HepG2 (cell line): ENCODE data around the gene CENPE. TPM values are rescaled to one million over a fixed set of nuclear protein-coding genes. Genes with fewer than 3 reads are reported as not detected.

ENCODE experiments used
- ATAC-seq: fragments of 200-7000 bp; cut with Tn5 transposase; 3 replicates; pipeline ENCODE4 v1.9.1; 2020; ENCODE audit warnings: mild to moderate bottlenecking, moderate library complexity
- BruUV-seq: library from RNA; stranded (reverse); fragments of 400-500 nt; replicated peaks from 2 replicates; lab custom pipeline; 2021; lab: Mats Ljungman, UMichigan
- CTCF ChIA-PET: fragments of 300-600 bp; formaldehyde crosslinking; extraction: SDS; loops from one replicate; lab custom pipeline; 2021; ENCODE audit warnings: low total read pairs, inconsistent platforms, low intra/inter-chr PET ratio; lab: Yijun Ruan, JAX
- POLR2A ChIA-PET: fragments of 350-600 bp; sonication (Branson Sonifier 250); formaldehyde crosslinking; loops from one replicate; lab custom pipeline; 2020; ENCODE audit warnings: antibody characterized with exemption, inconsistent platforms; lab: Yijun Ruan, JAX
- DNase-seq: peaks from one replicate; pipeline ENCODE4 v3.0.0-alpha.2; 2015; ENCODE audit warnings: low spot score
- FAIRE-seq: peaks from 3 replicates; lab custom pipeline; 2011; peaks lifted over from hg19 to GRCh38; lab: Jason Lieb, UNC
- H2AFZ ChIP-seq: one replicate; pipeline ENCODE4 v1.6.1; 2011; ENCODE audit warnings: low read length, inconsistent platforms
- H3K27ac ChIP-seq: fragments of 300-600 bp; 3 replicates; pipeline ENCODE4 v1.8.0; 2011; ENCODE audit warnings: mixed run types, mild to moderate bottlenecking, mixed read lengths, low read length, inconsistent platforms; ENCODE audit not compliant: insufficient read depth; ENCODE audit errors: extremely low read length
- H3K27me3 ChIP-seq, 2 experiments: fragments of 200-600 bp in 1 of 2; 2 replicates in 1 of 2; 3 replicates in 1 of 2; pipeline versions ENCODE4 v1.6.0 to v1.8.0; 2011; ENCODE audit warnings: low read length in 2 of 2, mild to moderate bottlenecking in 2 of 2, moderate library complexity in 2 of 2, inconsistent platforms in 1 of 2; ENCODE audit not compliant: insufficient read depth in 2 of 2, control insufficient read depth in 1 of 2
- H3K36me3 ChIP-seq, 2 experiments: fragments of 200-600 bp in 1 of 2; replicated peaks in 1 of 2; 2 replicates in 1 of 2; 3 replicates in 1 of 2; pipeline versions ENCODE4 v1.5.1 to v1.8.0; 2011; ENCODE audit warnings: low read length in 2 of 2, inconsistent platforms in 1 of 2; ENCODE audit not compliant: insufficient read depth in 2 of 2, control insufficient read depth in 1 of 2
- H3K4me1 ChIP-seq: 2 replicates; pipeline ENCODE4 v1.5.1; 2012; ENCODE audit warnings: low read length, inconsistent platforms; ENCODE audit not compliant: insufficient read depth
- H3K4me2 ChIP-seq: 2 replicates; pipeline ENCODE4 v1.6.0; 2011; ENCODE audit warnings: low read depth, low read length, inconsistent platforms
- H3K4me3 ChIP-seq, 3 experiments: fragments of 200-600 bp in 1 of 3; sonication (generic), shearing (Covaris generic) in 1 of 3; replicated peaks in 1 of 3; 2 replicates each; pipeline ENCODE4 v1.5.1; 2011 to 2016; ENCODE audit warnings: low read length in 3 of 3, inconsistent platforms in 2 of 3, low read depth in 2 of 3, mild to moderate bottlenecking in 2 of 3, control low read depth in 1 of 3, mixed read lengths in 1 of 3; ENCODE audit not compliant: insufficient read depth in 1 of 3
- H3K79me2 ChIP-seq: one replicate; pipeline ENCODE4 v1.6.1; 2011; ENCODE audit warnings: low read length, inconsistent platforms; ENCODE audit not compliant: insufficient read depth
- H3K9ac ChIP-seq: 2 replicates; pipeline ENCODE4 v1.6.0; 2011; ENCODE audit warnings: mild to moderate bottlenecking, low read depth, low read length, inconsistent platforms; ENCODE audit not compliant: insufficient read depth
- H3K9me3 ChIP-seq: 2 replicates; pipeline ENCODE4 v1.5.1; 2012; ENCODE audit warnings: mild to moderate bottlenecking, low read length
- H4K20me1 ChIP-seq: 2 replicates; pipeline ENCODE4 v1.6.0; 2011; ENCODE audit warnings: inconsistent platforms, mild to moderate bottlenecking, low read length, moderate library complexity; ENCODE audit not compliant: insufficient read depth
- ATF7 ChIP-seq, 2 experiments: fragments of 450-650 bp in 1 of 2; sonication (generic) in 1 of 2; formaldehyde crosslinking in 1 of 2; IDR thresholded peaks; 2 replicates each; pipeline versions ENCODE4 v1.4.0 to v1.6.1; 2016 to 2020; ENCODE audit warnings: antibody characterized with exemption in 1 of 2, mild to moderate bottlenecking in 1 of 2, missing genetic modification reagents in 1 of 2
- CEBPB ChIP-seq: IDR thresholded peaks from 2 replicates; pipeline ENCODE4 v1.6.1; 2011; ENCODE audit warnings: low read depth, low read length, improper control_type of control experiment, borderline replicate concordance
- ZFAT ChIP-seq: sonication (generic); formaldehyde crosslinking; conservative IDR thresholded peaks from 2 replicates; pipeline ENCODE4 v1.8.1; 2023; ENCODE audit warnings: missing genetic modification reagents, inconsistent platforms
- ZFP62 ChIP-seq: sonication (generic); formaldehyde crosslinking; IDR thresholded peaks from 2 replicates; pipeline ENCODE4 v1.4.0; 2020; ENCODE audit warnings: missing genetic modification reagents
- ZFX ChIP-seq: sonication (generic); formaldehyde crosslinking; IDR thresholded peaks from 2 replicates; pipeline ENCODE4 v1.4.0; 2020; ENCODE audit warnings: mild to moderate bottlenecking, low read depth, missing genetic modification reagents, moderate library complexity
- ZNF615 ChIP-seq: sonication (generic); formaldehyde crosslinking; IDR thresholded peaks from 2 replicates; pipeline ENCODE4 v1.5.0; 2020; ENCODE audit warnings: mild to moderate bottlenecking, missing genetic modification reagents, borderline replicate concordance
- WGBS: methylation state at CpG from one replicate; pipeline ENCODE4 v1.1.6; 2017; ENCODE audit warnings: low lambda C conversion rate; 5-methylcytosine and 5-hydroxymethylcytosine counted together
- in situ Hi-C: cut with HindIII; loops from 2 replicates; pipeline ENCODE4 v1.10.0; 2017; ENCODE audit warnings: low pct_unique_long_range_greater_than_20kb; ENCODE audit not compliant: extremely low pct_ligation_motif_present
- intact Hi-C: fragments of 100-400 bp; cut with micrococcal nuclease; formaldehyde crosslinking; loops from one replicate; pipeline ENCODE4 v1.10.0; 2022; ENCODE audit not compliant: unreplicated experiment
- polyA plus RNA-seq, 8 experiments: library from polyadenylated mRNA; depleted of rRNA in 3 of 8; stranded (reverse) in 7 of 8; unstranded in 1 of 8; fragments of >200 nt; fragmentation: Illumina TruSeq in 4 of 8; extraction: Trizol in 4 of 8; gene quantifications; 2 replicates each; pipeline versions ENCODE4 v1.2.1 to v1.2.3, GENCODE V29; 2011 to 2016; ENCODE audit warnings: low read depth in 4 of 8, missing spikeins in 1 of 8, mixed read lengths in 1 of 8; ENCODE audit not compliant: insufficient read depth in 1 of 8
- total RNA-seq, 5 experiments: library from RNA; depleted of rRNA; stranded (reverse); fragments of >200 nt; fragmentation: Illumina TruSeq; extraction: Trizol; gene quantifications; 2 replicates each; pipeline ENCODE4 v1.2.3, GENCODE V29; 2016; ENCODE audit warnings: low read depth in 1 of 5
- TF ChIP-seq, protein P1 (sequence below): sonication (generic); formaldehyde crosslinking; IDR thresholded peaks from 2 replicates; pipeline ENCODE4 v1.8.0; 2022; ENCODE audit warnings: mild to moderate bottlenecking, missing genetic modification reagents

Gene CENPE
- total and polyA plus RNA-seq, 2 of the 13 experiments (the other 11 are each of a cell fraction or from before 2014, with no cell fraction given): 2.1 to 19.8 TPM

DNA sequence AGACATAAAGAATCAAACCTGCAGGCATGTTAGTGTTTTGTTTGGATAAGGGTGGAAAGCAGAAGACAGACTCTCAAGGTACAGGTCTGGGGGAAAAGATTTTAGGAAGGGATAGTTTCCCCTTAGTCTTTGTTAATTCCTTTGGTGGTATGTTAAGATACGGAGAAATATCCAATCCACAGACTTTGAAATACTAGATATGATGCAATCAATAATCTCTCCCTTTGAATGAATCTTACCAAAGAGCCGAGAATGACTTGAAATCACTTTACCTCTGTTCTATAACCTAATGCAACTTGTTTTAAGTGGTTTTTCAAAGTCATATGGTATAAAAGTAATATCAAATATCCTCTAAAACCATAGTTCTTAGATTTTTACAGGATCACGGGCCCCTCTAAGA lies 93.3 kb downstream of the CENPE start:
- Histone ChIP-seq H3K36me3 (peaks cover 3 to 25% of the 10 kb centered on the region in 2 experiments), H3K4me3 (no peak overlapping the region), H3K27ac (no peak overlapping the region), H3K4me2 (no peak overlapping the region), H3K9me3 (no peaks in the 10 kb centered on the region), H2AFZ (no peak overlapping the region), H4K20me1 (no peaks in the 10 kb centered on the region), H3K9ac (no peak overlapping the region), H3K79me2 (no peaks in the 10 kb centered on the region), H3K27me3 (no peaks in the 10 kb centered on the region), H3K4me1 (peaks cover 9% of the 10 kb centered on the region)
- intact Hi-C loops: no loop called here
- no peak for DNase-seq
- BruUV-seq: no TSS peak
- 94% methylated on average over 3 of the region's 3 CpGs for WGBS
- CTCF ChIA-PET: no interaction called here
- ATAC-seq: no peak
- POLR2A ChIA-PET: no interaction called here
- FAIRE-seq: no peak
- in situ Hi-C loops: no loop called here
- TF ChIP-seq ZFX (CRISPR knock-in tag) (no peak), CEBPB (peak; percentile 63; the same call in 1 of the 2 replicates), ZFP62 (CRISPR knock-in tag) (no peak), ZFAT (CRISPR knock-in tag) (no peak), ATF7 (IDR thresholded peaks at IDR 0.05) (0 out of 2 replicates have a peak, but pooled peaks have one; percentile 5), ATF7 (CRISPR knock-in tag; IDR thresholded peaks at IDR 0.05) (no peak), ZNF615 (CRISPR knock-in tag) (no peak)
- TF ChIP-seq, protein P1, sequence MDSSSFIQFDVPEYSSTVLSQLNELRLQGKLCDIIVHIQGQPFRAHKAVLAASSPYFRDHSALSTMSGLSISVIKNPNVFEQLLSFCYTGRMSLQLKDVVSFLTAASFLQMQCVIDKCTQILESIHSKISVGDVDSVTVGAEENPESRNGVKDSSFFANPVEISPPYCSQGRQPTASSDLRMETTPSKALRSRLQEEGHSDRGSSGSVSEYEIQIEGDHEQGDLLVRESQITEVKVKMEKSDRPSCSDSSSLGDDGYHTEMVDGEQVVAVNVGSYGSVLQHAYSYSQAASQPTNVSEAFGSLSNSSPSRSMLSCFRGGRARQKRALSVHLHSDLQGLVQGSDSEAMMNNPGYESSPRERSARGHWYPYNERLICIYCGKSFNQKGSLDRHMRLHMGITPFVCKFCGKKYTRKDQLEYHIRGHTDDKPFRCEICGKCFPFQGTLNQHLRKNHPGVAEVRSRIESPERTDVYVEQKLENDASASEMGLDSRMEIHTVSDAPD (CRISPR knock-in tag): no peak
